Activated T-cell treated with anti-CD3 and anti-CD28 coated beads for 1 hour (primary cell): ENCODE data around the gene PHYHIPL.

ENCODE experiments used
- DNase-seq: peaks from one replicate; pipeline ENCODE4 v3.0.0-alpha.2; 2020; ENCODE audit warnings: low read depth

The PHYHIPL gene

GRCh38 chr10:59176241-59177030 lies at the start of gene PHYHIPL:
Gene PHYHIPL (plus strand): TSS chr10:59176643. CDS start chr10:59176854, 211 bp downstream.
- no peak for DNase-seq

- DNase-seq = no peak
Measured at GRCh38 chr10:59126991-59127390, 49.5 kb upstream of the PHYHIPL start.

- no peak for DNase-seq
Measured at GRCh38 chr10:59127991-59128390, 48.5 kb upstream of the PHYHIPL start.

- DNase-seq = no peak
Measured at GRCh38 chr10:59129867-59130266, 46.6 kb upstream of the PHYHIPL start.

GRCh38 chr10:59131666-59132065 lies 44.8 kb upstream of the PHYHIPL start:
- no peak for DNase-seq

GRCh38 chr10:59133841-59134593 lies 42.4 kb upstream of the PHYHIPL start:
- no peak for DNase-seq

GRCh38 chr10:59134785-59135184 lies 41.7 kb upstream of the PHYHIPL start:
- no peak for DNase-seq

GRCh38 chr10:59135275-59135674 lies 41.2 kb upstream of the PHYHIPL start:
- no peak for DNase-seq

- DNase-seq = no peak
Measured at GRCh38 chr10:59138052-59138451, 38.4 kb upstream of the PHYHIPL start.

GRCh38 chr10:59143544-59143943 lies 32.9 kb upstream of the PHYHIPL start:
- no peak for DNase-seq

- no peak for DNase-seq
Measured at GRCh38 chr10:59148701-59149100, 27.7 kb upstream of the PHYHIPL start.

- DNase-seq = no peak
Measured at GRCh38 chr10:59155556-59155955, 20.9 kb upstream of the PHYHIPL start.

- DNase-seq = no peak
Measured at GRCh38 chr10:59167512-59167911, 8.9 kb upstream of the PHYHIPL start.

- no peak for DNase-seq
Measured at GRCh38 chr10:59172567-59172966, 3.9 kb upstream of the PHYHIPL start.

GRCh38 chr10:59173414-59173813 lies 3.0 kb upstream of the PHYHIPL start:
- DNase-seq = no peak

GRCh38 chr10:59175538-59176240 lies 754 bp upstream of the PHYHIPL start:
- DNase-seq = no peak

- DNase-seq = no peak
Measured at GRCh38 chr10:59177031-59177797, 771 bp downstream of the PHYHIPL start.

GRCh38 chr10:59177836-59178235 lies 1.4 kb downstream of the PHYHIPL start:
- no peak for DNase-seq

- no peak for DNase-seq
Measured at GRCh38 chr10:59179068-59179467, 2.6 kb downstream of the PHYHIPL start.

- no peak for DNase-seq
Measured at GRCh38 chr10:59180689-59181270, 4.3 kb downstream of the PHYHIPL start.

- DNase-seq = no peak
Measured at GRCh38 chr10:59181668-59182067, 5.2 kb downstream of the PHYHIPL start.

GRCh38 chr10:59190332-59190731 lies 13.9 kb downstream of the PHYHIPL start:
- DNase-seq = no peak
